ENCODE results near the gene RGPD8.
"Not testable (repeated sequence)": the region's sequence is repeated elsewhere in the genome, so short reads cannot be mapped to it uniquely, and the experiment has no call there.

Gene RGPD8

DNA sequence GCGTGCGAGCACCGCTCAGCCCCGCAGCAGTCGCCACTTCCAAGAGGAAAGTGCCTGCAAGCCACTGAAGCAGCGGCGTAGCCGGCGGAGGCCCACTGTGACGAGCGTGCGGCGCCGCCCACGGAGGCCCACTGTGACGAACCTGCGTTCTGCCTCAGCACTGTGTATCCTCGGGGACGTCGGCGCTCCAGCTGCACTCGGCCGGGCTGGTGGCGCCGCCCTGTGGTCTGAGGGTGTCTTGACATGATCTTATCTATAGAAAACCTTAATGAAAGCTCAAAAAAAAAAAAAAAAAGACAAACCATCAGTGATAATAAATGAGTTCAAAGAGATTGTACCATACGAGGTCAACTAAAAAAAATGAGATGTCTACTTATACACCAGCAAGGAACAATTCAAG lies at the start of gene RGPD8:
TSS of gene RGPD8 (minus strand) at position 166 of the 400 bp plus-strand sequence. CDS start 192 bp downstream, outside the sequence.
- in situ Hi-C loops (cut with HindIII; ENCODE audit: low sequenced_read_pairs) = not testable (repeated sequence)
- H3K4me3 ChIP-seq (ENCODE audit: low read depth, low read length) = peak within 1 kb of the TSS; percentile 36
- peak; percentile 73 for DNase-seq (ENCODE audit: low read depth)
- peak; percentile 57 for TF ChIP-seq CTCF (IDR thresholded peaks at IDR 0.05; ENCODE audit: low read depth, low read length, missing control alignments)

DNA sequence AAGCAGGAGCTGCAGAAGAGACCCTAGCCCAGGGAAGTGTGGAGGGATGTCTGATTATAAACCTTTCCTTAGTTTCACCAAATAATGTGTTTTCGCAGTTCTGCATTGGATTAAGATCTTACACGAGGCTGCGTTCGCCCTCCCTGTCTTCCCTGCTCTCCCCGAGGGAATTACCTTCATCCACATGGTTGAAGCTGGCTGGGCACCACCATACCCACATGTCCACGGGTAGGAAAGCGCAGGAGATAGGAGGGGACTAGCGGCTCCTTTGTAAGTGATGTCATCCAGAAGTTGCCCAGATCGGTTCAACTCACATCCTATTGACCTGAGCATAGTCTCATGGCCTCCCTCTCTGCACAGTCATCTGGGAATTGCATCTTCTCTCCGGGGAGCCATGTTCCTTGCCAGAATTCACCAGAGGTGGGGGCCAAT lies 49.6 kb upstream of the RGPD8 start:
- H3K4me3 ChIP-seq (ENCODE audit: low read depth, low read length) = peak overlapping the region; percentile 81
- in situ Hi-C loops (cut with HindIII; ENCODE audit: low sequenced_read_pairs) = no loop called here
- DNase-seq (ENCODE audit: low read depth) = no peak
- no peak for TF ChIP-seq CTCF (IDR thresholded peaks at IDR 0.05; ENCODE audit: low read depth, low read length, missing control alignments)

- DNase-seq (ENCODE audit: low read depth) = no peak
- H3K4me3 ChIP-seq (ENCODE audit: low read depth, low read length) = peak overlapping the region; percentile 81
- in situ Hi-C loops (cut with HindIII; ENCODE audit: low sequenced_read_pairs) = no loop called here
- TF ChIP-seq CTCF (IDR thresholded peaks at IDR 0.05; ENCODE audit: low read depth, low read length, missing control alignments) = no peak
Observed at GRCh38 chr2:112482309-112483041, 49.0 kb upstream of the RGPD8 start.

DNA sequence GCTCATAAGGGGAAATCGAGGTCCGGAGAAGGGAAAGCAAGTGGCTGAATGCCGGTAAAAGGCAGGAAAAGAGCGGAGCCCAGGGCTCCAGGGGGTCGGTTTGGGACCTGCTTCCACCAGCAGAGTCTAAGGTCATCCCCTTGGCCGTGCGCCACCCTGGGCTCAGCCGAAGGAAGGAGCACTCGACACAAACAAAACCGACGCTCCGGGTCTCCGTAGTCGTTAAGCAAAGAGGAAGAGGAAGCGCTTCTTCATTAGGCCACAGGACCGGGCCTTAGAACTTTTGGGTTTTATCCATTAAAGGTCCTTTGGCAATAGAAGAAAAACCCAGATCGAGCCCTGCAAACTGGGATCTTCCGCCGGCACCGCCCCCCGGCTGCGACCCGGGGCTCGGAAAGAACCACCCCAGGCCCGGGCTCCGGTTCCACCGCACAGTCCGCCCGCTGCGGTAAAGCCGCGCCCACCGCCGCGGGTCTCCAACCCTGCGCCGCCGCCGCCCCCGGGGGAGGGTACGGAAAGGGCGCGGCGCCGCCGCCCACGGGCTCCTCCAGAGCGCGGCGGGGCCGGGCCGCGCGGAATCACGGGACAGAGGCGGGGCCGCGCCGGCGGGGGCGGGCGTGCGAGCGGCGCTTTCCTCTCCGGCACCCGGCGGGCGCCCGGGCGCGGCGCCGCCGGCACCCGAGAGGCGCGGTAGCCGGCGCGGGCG lies 48.2 kb upstream of the RGPD8 start, which contains the start of gene TTL:
TSS of gene TTL (plus strand) at position 629 of the 706 bp plus-strand sequence. CDS start 189 bp downstream, outside the sequence.
- peak within 1 kb of the TSS; percentile 81 for H3K4me3 ChIP-seq (ENCODE audit: low read depth, low read length)
- no peak for DNase-seq (ENCODE audit: low read depth)
- TF ChIP-seq CTCF (IDR thresholded peaks at IDR 0.05; ENCODE audit: low read depth, low read length, missing control alignments) = no peak
- in situ Hi-C loops (cut with HindIII; ENCODE audit: low sequenced_read_pairs) = no loop called here

GRCh38 chr2:112481050-112481527 lies 47.6 kb upstream of the RGPD8 start:
- H3K4me3 ChIP-seq (ENCODE audit: low read depth, low read length) = peak overlapping the region; percentile 81
- peak; percentile 85 for TF ChIP-seq CTCF (IDR thresholded peaks at IDR 0.05; ENCODE audit: low read depth, low read length, missing control alignments)
- DNase-seq (ENCODE audit: low read depth) = peak; percentile 64
- in situ Hi-C loops (cut with HindIII; ENCODE audit: low sequenced_read_pairs) = no loop called here

GRCh38 chr2:112480530-112481049 lies 47.1 kb upstream of the RGPD8 start:
- peak overlapping the region; percentile 81 for H3K4me3 ChIP-seq (ENCODE audit: low read depth, low read length)
- TF ChIP-seq CTCF (IDR thresholded peaks at IDR 0.05; ENCODE audit: low read depth, low read length, missing control alignments) = no peak
- in situ Hi-C loops (cut with HindIII; ENCODE audit: low sequenced_read_pairs) = no loop called here
- no peak for DNase-seq (ENCODE audit: low read depth)
